ENCODE data around the gene AKR1B1.

DNA sequence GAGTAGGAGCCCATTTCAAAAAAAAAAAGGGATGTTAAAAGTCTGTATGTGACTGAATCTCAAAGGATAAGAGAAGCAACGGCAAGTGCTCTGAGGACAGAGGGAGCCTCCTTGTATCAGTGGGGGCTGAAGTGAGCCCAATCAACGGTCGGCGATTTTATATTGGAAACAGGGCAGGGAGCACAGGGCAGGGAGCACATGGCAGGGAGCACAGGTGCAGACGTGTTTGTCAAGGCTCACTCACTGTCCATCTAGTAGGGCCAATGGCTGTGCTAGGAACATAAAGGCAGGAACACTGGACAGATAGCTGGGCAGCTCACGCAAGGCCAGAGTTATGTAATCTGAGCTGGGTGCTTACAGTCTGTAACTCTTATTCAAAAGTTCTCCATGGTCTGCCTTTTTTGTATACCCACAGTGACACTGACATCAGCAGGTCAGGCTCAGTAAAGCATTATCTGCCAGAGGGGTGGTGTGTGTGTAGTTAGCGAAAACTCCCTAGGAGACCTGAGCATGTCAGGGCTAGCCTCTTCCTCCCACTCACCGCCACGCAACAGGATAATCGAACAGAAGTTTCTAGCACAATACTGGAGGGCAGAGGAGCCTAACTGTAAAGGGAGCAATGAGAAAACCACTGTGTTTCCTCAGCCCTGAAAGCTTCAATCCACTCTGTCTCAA lies 15.4 kb downstream of the AKR1B1 start:
- TF ChIP-seq POLR2AphosphoS5 (IDR thresholded peaks at IDR 0.05): no peak
- TF ChIP-seq, protein P1, sequence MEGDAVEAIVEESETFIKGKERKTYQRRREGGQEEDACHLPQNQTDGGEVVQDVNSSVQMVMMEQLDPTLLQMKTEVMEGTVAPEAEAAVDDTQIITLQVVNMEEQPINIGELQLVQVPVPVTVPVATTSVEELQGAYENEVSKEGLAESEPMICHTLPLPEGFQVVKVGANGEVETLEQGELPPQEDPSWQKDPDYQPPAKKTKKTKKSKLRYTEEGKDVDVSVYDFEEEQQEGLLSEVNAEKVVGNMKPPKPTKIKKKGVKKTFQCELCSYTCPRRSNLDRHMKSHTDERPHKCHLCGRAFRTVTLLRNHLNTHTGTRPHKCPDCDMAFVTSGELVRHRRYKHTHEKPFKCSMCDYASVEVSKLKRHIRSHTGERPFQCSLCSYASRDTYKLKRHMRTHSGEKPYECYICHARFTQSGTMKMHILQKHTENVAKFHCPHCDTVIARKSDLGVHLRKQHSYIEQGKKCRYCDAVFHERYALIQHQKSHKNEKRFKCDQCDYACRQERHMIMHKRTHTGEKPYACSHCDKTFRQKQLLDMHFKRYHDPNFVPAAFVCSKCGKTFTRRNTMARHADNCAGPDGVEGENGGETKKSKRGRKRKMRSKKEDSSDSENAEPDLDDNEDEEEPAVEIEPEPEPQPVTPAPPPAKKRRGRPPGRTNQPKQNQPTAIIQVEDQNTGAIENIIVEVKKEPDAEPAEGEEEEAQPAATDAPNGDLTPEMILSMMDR (IDR thresholded peaks at IDR 0.05): no peak
